ENCODE measurements around the gene IL4R. TPM values are rescaled to one million over a fixed set of nuclear protein-coding genes. Genes with fewer than 3 reads are reported as not detected.

The IL4R gene
- total and polyA plus RNA-seq, 2 of the 8 experiments (the other 6 are each of a cell fraction or from before 2014, with no cell fraction given), result 29.1 to 29.4 TPM

GRCh38 chr16:27286451-27286850 lies 27.3 kb upstream of the IL4R start (continued):
- no peak for TF ChIP-seq ASH2L (IDR thresholded peaks at IDR 0.05; ENCODE audit: low read length)
- no peak for TF ChIP-seq SP1 (IDR thresholded peaks at IDR 0.05; ENCODE audit: low read depth, low read length)
- TF ChIP-seq BCL11A (IDR thresholded peaks at IDR 0.05; ENCODE audit: low read depth in 2 of 2, low read length in 2 of 2), result no peak
- TF ChIP-seq FOSL1 (IDR thresholded peaks at IDR 0.05; ENCODE audit: insufficient read depth, low read depth, low read length), result no peak

All from H1 (cell line).